ENCODE results near the gene RAD51B. TPM values are rescaled to one million over a fixed set of nuclear protein-coding genes. Genes with fewer than 3 reads are reported as not detected.

RAD51B gene
- total RNA-seq, 1 experiment from 2014 or later: 29.9 TPM

DNA sequence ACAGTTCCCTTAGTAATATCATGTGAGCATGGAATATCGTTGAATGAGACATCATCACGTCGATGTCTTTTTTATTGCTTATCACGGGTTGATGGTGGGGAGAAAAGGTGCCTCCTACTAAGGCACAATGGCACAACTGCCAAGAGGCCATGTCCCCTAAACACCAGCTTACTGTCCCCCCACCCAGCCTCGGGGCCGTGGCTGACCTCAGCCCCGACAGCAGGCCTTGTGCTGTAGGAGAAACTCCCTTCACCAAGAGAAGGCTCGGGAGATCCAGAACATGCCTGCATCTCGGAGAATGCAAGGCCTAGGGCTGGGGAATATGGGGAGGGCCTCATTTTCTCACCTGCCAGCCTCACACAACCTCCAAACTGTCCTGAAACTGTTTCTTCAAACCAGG lies 950.5 kb downstream of the RAD51B start:
- H3K79me2 ChIP-seq (ENCODE audit: low read depth): no peaks in the 10 kb centered on the region
- H3K36me3 ChIP-seq (ENCODE audit: low read depth): no peaks in the 10 kb centered on the region
- no peak overlapping the region for H3K4me2 ChIP-seq
- no peak overlapping the region for H3K27ac ChIP-seq
- no peaks in the 10 kb centered on the region for H3K9me3 ChIP-seq (ENCODE audit: insufficient read depth, low read depth)
- no peak for TF ChIP-seq EZH2 (IDR thresholded peaks at IDR 0.05; ENCODE audit: low read depth)
- TF ChIP-seq, protein P1, sequence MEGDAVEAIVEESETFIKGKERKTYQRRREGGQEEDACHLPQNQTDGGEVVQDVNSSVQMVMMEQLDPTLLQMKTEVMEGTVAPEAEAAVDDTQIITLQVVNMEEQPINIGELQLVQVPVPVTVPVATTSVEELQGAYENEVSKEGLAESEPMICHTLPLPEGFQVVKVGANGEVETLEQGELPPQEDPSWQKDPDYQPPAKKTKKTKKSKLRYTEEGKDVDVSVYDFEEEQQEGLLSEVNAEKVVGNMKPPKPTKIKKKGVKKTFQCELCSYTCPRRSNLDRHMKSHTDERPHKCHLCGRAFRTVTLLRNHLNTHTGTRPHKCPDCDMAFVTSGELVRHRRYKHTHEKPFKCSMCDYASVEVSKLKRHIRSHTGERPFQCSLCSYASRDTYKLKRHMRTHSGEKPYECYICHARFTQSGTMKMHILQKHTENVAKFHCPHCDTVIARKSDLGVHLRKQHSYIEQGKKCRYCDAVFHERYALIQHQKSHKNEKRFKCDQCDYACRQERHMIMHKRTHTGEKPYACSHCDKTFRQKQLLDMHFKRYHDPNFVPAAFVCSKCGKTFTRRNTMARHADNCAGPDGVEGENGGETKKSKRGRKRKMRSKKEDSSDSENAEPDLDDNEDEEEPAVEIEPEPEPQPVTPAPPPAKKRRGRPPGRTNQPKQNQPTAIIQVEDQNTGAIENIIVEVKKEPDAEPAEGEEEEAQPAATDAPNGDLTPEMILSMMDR (conservative IDR thresholded peaks at IDR 0.05): no peak
- no peaks in the 10 kb centered on the region for H3K27me3 ChIP-seq (ENCODE audit: insufficient read depth, low read depth)
- no peak overlapping the region for H3K4me3 ChIP-seq
- H3K4me1 ChIP-seq (replicated peaks; ENCODE audit: insufficient read depth): peaks cover 16% of the 10 kb centered on the region
- DNase-seq: no peak
- POLR2A ChIA-PET (ENCODE audit: unreplicated experiment): no interaction called here
- H3F3A ChIP-seq (ENCODE audit: insufficient read depth, low read depth): peaks cover 13% of the 10 kb centered on the region; the same call in 1 of the 2 replicates
- no TSS peak for BruUV-seq (replicated peaks)
- CTCF ChIA-PET: interaction anchor here (0.6 kb wide), 1 partner anchor 783 kb away, joined by 3 read pairs; no protein-coding TSS in a partner anchor
- intact Hi-C loops (cut with micrococcal nuclease; ENCODE audit: unreplicated experiment): no loop called here
- no peaks in the 10 kb centered on the region for H4K20me1 ChIP-seq (ENCODE audit: insufficient read depth)
- no peak overlapping the region for H2AFZ ChIP-seq
- no peaks in the 10 kb centered on the region for H3K9me2 ChIP-seq (ENCODE audit: insufficient read depth)

DNA sequence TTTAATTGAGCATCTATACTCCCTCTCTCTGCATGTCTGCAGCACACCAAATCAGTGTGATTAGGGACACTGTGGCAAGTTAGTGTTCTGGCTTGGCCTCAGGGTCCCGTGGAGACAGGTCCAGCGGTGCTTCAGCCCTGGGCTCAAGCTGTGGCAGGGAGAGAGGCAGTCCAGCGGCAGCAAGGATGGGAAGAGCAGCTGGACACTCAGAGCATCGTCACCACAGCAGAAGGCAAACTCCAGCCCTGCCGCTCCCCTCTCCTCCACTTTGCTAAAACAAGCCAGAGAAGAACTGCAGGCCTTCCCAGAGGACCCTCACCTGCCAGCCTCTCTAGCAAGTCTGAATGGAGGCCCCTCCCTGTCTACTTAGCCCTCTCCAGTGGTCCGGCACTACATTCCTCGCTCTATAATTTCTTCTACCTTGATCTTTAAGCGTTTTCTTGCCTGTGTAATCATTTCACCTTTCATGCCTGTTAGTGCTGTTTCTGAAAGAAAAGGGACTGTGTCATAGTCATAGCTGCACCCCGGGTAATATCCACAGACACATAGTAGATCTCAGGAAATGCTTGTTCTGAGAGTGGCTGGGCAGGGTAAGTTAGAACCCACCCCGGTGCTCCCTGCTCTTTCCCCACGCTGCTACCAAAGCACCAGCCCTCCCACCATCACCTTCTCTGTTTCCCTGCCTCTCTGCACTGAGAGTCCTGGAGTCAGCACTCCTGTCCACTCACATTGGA lies 951.1 kb downstream of the RAD51B start:
- Histone ChIP-seq H3K27ac (no peak overlapping the region), H3K4me2 (no peak overlapping the region), H4K20me1 (ENCODE audit: insufficient read depth) (no peaks in the 10 kb centered on the region), H3K9me3 (ENCODE audit: insufficient read depth, low read depth) (no peaks in the 10 kb centered on the region), H3K27me3 (ENCODE audit: insufficient read depth, low read depth) (no peaks in the 10 kb centered on the region), H3K4me3 (no peak overlapping the region), H3F3A (ENCODE audit: insufficient read depth, low read depth) (peaks cover 17% of the 10 kb centered on the region; the same call in 1 of the 2 replicates), H3K79me2 (ENCODE audit: low read depth) (no peaks in the 10 kb centered on the region), H2AFZ (no peak overlapping the region), H3K9me2 (ENCODE audit: insufficient read depth) (no peaks in the 10 kb centered on the region), H3K4me1 (replicated peaks; ENCODE audit: insufficient read depth) (peaks cover 22% of the 10 kb centered on the region), H3K36me3 (ENCODE audit: low read depth) (no peaks in the 10 kb centered on the region)
- ChIA-PET POLR2A (ENCODE audit: unreplicated experiment) (no interaction called here), CTCF (no interaction called here)
- intact Hi-C loops (cut with micrococcal nuclease; ENCODE audit: unreplicated experiment): no loop called here
- no TSS peak for BruUV-seq (replicated peaks)
- TF ChIP-seq EZH2 (IDR thresholded peaks at IDR 0.05; ENCODE audit: low read depth): no peak
- TF ChIP-seq, protein P1 (conservative IDR thresholded peaks at IDR 0.05): no peak
- DNase-seq: no peak

DNA sequence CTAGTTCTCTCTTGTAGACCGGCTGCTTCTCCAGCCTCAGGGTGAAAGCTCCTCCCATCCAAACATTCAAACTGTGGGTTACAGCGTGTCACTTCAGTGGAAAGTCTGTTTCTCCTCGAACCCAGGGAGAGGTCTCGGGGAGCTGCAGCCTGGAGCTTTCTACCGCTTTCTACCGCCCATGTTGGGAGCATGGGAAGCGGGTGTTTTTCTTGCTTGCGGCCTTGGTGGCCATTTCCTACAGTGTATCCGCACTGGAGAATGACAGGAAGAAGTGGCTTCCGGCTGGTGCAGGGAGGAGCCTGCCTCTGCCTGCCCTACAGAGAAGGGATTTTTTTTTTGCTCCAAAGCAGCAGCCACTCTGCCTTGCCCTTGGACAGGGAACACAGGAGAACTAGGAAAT lies 952.1 kb downstream of the RAD51B start:
- Histone ChIP-seq H3K79me2 (ENCODE audit: low read depth) (no peaks in the 10 kb centered on the region), H2AFZ (no peak overlapping the region), H4K20me1 (ENCODE audit: insufficient read depth) (no peaks in the 10 kb centered on the region), H3F3A (ENCODE audit: insufficient read depth, low read depth) (peaks cover 20% of the 10 kb centered on the region; the same call in 1 of the 2 replicates), H3K27me3 (ENCODE audit: insufficient read depth, low read depth) (no peaks in the 10 kb centered on the region), H3K4me3 (no peak overlapping the region), H3K36me3 (ENCODE audit: low read depth) (no peaks in the 10 kb centered on the region), H3K9me3 (ENCODE audit: insufficient read depth, low read depth) (no peaks in the 10 kb centered on the region), H3K4me2 (no peak overlapping the region), H3K4me1 (replicated peaks; ENCODE audit: insufficient read depth) (peaks cover 22% of the 10 kb centered on the region), H3K9me2 (ENCODE audit: insufficient read depth) (no peaks in the 10 kb centered on the region), H3K27ac (no peak overlapping the region)
- no TSS peak for BruUV-seq (replicated peaks)
- CTCF ChIA-PET: no interaction called here
- DNase-seq: no peak
- TF ChIP-seq, protein P1 (conservative IDR thresholded peaks at IDR 0.05): no peak
- intact Hi-C loops (cut with micrococcal nuclease; ENCODE audit: unreplicated experiment): no loop called here
- POLR2A ChIA-PET (ENCODE audit: unreplicated experiment): no interaction called here
